GM21360 (cell line): ENCODE measurements around the gene MCIDAS.

Source experiments
- ATAC-seq: cut with Tn5 transposase; IDR thresholded peaks from one replicate; pipeline ENCODE4 v1.9.1; 2021; ENCODE audit warnings: mild to moderate bottlenecking, moderate library complexity; ENCODE audit not compliant: unreplicated experiment

Gene MCIDAS

GRCh38 chr5:55171471-55171870 is 55.6 kb downstream of the MCIDAS start:
- no peak for ATAC-seq
